ENCODE measurements around the gene TMEM164. TPM values are rescaled to one million over a fixed set of nuclear protein-coding genes. Genes with fewer than 3 reads are reported as not detected.
"Not testable (repeated sequence)": the region's sequence is repeated elsewhere in the genome, so short reads cannot be mapped to it uniquely, and the experiment has no call there.

TMEM164 gene
- total RNA-seq, 1 donor from 2014 or later: 17.6 TPM

DNA sequence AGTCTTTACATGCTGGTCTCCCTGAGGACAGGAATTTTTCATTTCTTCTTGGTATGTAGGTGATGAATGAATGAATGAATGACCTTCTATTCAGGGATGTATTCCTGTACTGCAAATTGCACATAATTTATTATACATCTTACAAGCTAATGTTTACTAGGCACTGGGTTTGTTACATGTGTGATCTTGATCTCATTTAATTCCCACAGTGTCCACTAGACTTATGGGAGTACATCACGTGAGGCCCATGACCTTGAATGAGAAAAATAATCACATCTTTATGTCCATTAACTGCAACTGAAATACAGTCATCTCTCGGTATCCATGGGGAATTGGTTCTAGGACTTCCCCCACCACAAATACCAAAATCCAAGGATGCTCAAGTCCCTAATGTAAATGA lies 150.3 kb downstream of the TMEM164 start:
- Mint-ChIP-seq H3K4me3 (ENCODE audit: unreplicated experiment) (no peak overlapping the region), H3K36me3 (ENCODE audit: low read depth, unreplicated experiment) (peaks cover under 1% of the 10 kb centered on the region), H3K27ac (ENCODE audit: unreplicated experiment) (no peak overlapping the region), H3K27me3 (ENCODE audit: low read depth, unreplicated experiment) (no peaks in the 10 kb centered on the region), H3K4me1 (ENCODE audit: low read depth, unreplicated experiment) (no peaks in the 10 kb centered on the region), H3K9me3 (ENCODE audit: unreplicated experiment) (no peaks in the 10 kb centered on the region)
- Histone ChIP-seq H3K4me2 (ENCODE audit: low read length) (no peak overlapping the region), H3K36me3 (ENCODE audit: insufficient read depth, low read length) (no peaks in the 10 kb centered on the region), H3K27ac (ENCODE audit: low read depth, low read length) (no peak overlapping the region), H3K27me3 (ENCODE audit: insufficient read depth, low read length) (no peaks in the 10 kb centered on the region), H3K4me3 (ENCODE audit: insufficient read depth, low read depth, low read length) (no peak overlapping the region), H3K9ac (ENCODE audit: low read length) (no peak overlapping the region), H2AFZ (ENCODE audit: low read depth, low read length) (no peak overlapping the region), H4K20me1 (ENCODE audit: insufficient read depth, low read length) (no peaks in the 10 kb centered on the region), H3K79me2 (ENCODE audit: insufficient read depth, low read length) (no peaks in the 10 kb centered on the region), H3K9me3 (ENCODE audit: insufficient read depth, low read depth, low read length) (no peaks in the 10 kb centered on the region), H3K4me1 (ENCODE audit: insufficient read depth, low read length) (no peaks in the 10 kb centered on the region)
- no peak for DNase-seq (ENCODE audit: low read depth)
- FAIRE-seq: peak; percentile 65
- no peak for TF ChIP-seq CTCF (IDR thresholded peaks at IDR 0.05; ENCODE audit: insufficient read depth, low read depth, low read length)
- TF ChIP-seq EZH2 (IDR thresholded peaks at IDR 0.05; ENCODE audit: insufficient read depth, low read length): no peak

- Mint-ChIP-seq H3K9me3 (ENCODE audit: unreplicated experiment) (no peaks in the 10 kb centered on the region), H3K36me3 (ENCODE audit: low read depth, unreplicated experiment) (no peaks in the 10 kb centered on the region), H3K4me3 (ENCODE audit: unreplicated experiment) (no peak overlapping the region), H3K27me3 (ENCODE audit: low read depth, unreplicated experiment) (no peaks in the 10 kb centered on the region), H3K4me1 (ENCODE audit: low read depth, unreplicated experiment) (no peaks in the 10 kb centered on the region), H3K27ac (ENCODE audit: unreplicated experiment) (no peak overlapping the region)
- no peaks in the 10 kb centered on the region for H3K4me1 ChIP-seq (ENCODE audit: insufficient read depth, low read length)
- H3K9me3 ChIP-seq (ENCODE audit: insufficient read depth, low read depth, low read length): no peaks in the 10 kb centered on the region
- no peaks in the 10 kb centered on the region for H3K36me3 ChIP-seq (ENCODE audit: insufficient read depth, low read length)
- H4K20me1 ChIP-seq (ENCODE audit: insufficient read depth, low read length): no peaks in the 10 kb centered on the region
- DNase-seq (ENCODE audit: low read depth) (no peak), FAIRE-seq (no peak)
- no peak overlapping the region for H3K9ac ChIP-seq (ENCODE audit: low read length)
- H3K4me2 ChIP-seq (ENCODE audit: low read length): no peak overlapping the region
- H3K79me2 ChIP-seq (ENCODE audit: insufficient read depth, low read length): no peaks in the 10 kb centered on the region
- TF ChIP-seq EZH2 (IDR thresholded peaks at IDR 0.05; ENCODE audit: insufficient read depth, low read length) (no peak), CTCF (IDR thresholded peaks at IDR 0.05; ENCODE audit: insufficient read depth, low read depth, low read length) (no peak)
- no peak overlapping the region for H3K4me3 ChIP-seq (ENCODE audit: insufficient read depth, low read depth, low read length)
- no peak overlapping the region for H3K27ac ChIP-seq (ENCODE audit: low read depth, low read length)
- no peaks in the 10 kb centered on the region for H3K27me3 ChIP-seq (ENCODE audit: insufficient read depth, low read length)
- no peak overlapping the region for H2AFZ ChIP-seq (ENCODE audit: low read depth, low read length)
Measured at GRCh38 chrX:110153896-110154295, 151.0 kb downstream of the TMEM164 start.

- not testable (repeated sequence) for H3K27ac ChIP-seq (ENCODE audit: low read depth, low read length); H3K9me3 Mint-ChIP-seq (ENCODE audit: unreplicated experiment); H2AFZ ChIP-seq (ENCODE audit: low read depth, low read length); H3K4me1 Mint-ChIP-seq (ENCODE audit: low read depth, unreplicated experiment); H3K36me3 Mint-ChIP-seq (ENCODE audit: low read depth, unreplicated experiment); H3K36me3 ChIP-seq (ENCODE audit: insufficient read depth, low read length); H3K9me3 ChIP-seq (ENCODE audit: insufficient read depth, low read depth, low read length); H3K9ac ChIP-seq (ENCODE audit: low read length); H3K27me3 Mint-ChIP-seq (ENCODE audit: low read depth, unreplicated experiment); DNase-seq (ENCODE audit: low read depth); H3K4me3 Mint-ChIP-seq (ENCODE audit: unreplicated experiment); H3K4me3 ChIP-seq (ENCODE audit: insufficient read depth, low read depth, low read length); H3K27ac Mint-ChIP-seq (ENCODE audit: unreplicated experiment); H3K4me1 ChIP-seq (ENCODE audit: insufficient read depth, low read length); H4K20me1 ChIP-seq (ENCODE audit: insufficient read depth, low read length); H3K4me2 ChIP-seq (ENCODE audit: low read length); H3K27me3 ChIP-seq (ENCODE audit: insufficient read depth, low read length); H3K79me2 ChIP-seq (ENCODE audit: insufficient read depth, low read length)
- FAIRE-seq: peak; percentile 89
Measured at GRCh38 chrX:110154328-110154727, 151.4 kb downstream of the TMEM164 start.
